ENCODE data around the gene NFKBIB. TPM values are rescaled to one million over a fixed set of nuclear protein-coding genes. Genes with fewer than 3 reads are reported as not detected.
"Not testable (repeated sequence)": the region's sequence is repeated elsewhere in the genome, so short reads cannot be mapped to it uniquely, and the experiment has no call there.

The NFKBIB gene
- total RNA-seq, 1 donor from 2014 or later = 26.1 TPM

- no peak for DNase-seq (ENCODE audit: low read depth)
Measured at GRCh38 chr19:38924388-38924787, 24.6 kb downstream of the NFKBIB start.

- DNase-seq (ENCODE audit: low read depth) = no peak
Measured at GRCh38 chr19:38928391-38929001, 28.7 kb downstream of the NFKBIB start.

- DNase-seq (ENCODE audit: low read depth) = peak; percentile 94
Measured at GRCh38 chr19:38929929-38930775, 30.4 kb downstream of the NFKBIB start, which contains the start of gene SARS2. TSS of gene SARS2 (minus strand) at chr19:38930763. CDS start at chr19:38930736, 27 bp downstream.

GRCh38 chr19:38930776-38931520 is 31.2 kb downstream of the NFKBIB start, which contains the start of gene MRPS12:
TSS of gene MRPS12 (plus strand) at chr19:38930944. CDS start at chr19:38931295, 351 bp downstream.
- DNase-seq (ENCODE audit: low read depth) = peak; percentile 99

- DNase-seq (ENCODE audit: low read depth) = no peak
Measured at GRCh38 chr19:38931521-38931793, 31.7 kb downstream of the NFKBIB start.

GRCh38 chr19:38932425-38933179 is 32.8 kb downstream of the NFKBIB start:
- peak; percentile 56 for DNase-seq (ENCODE audit: low read depth)

GRCh38 chr19:38933544-38933943 is 33.8 kb downstream of the NFKBIB start:
- DNase-seq (ENCODE audit: low read depth) = no peak

GRCh38 chr19:38939957-38940356 is 40.2 kb downstream of the NFKBIB start:
- no peak for DNase-seq (ENCODE audit: low read depth)

- DNase-seq (ENCODE audit: low read depth) = not testable (repeated sequence)
Measured at GRCh38 chr19:38941466-38941865, 41.7 kb downstream of the NFKBIB start.

GRCh38 chr19:38941979-38942378 is 42.2 kb downstream of the NFKBIB start:
- no peak for DNase-seq (ENCODE audit: low read depth)

GRCh38 chr19:38942471-38943181 is 42.9 kb downstream of the NFKBIB start:
- no peak for DNase-seq (ENCODE audit: low read depth)

GRCh38 chr19:38944981-38945506 is 45.3 kb downstream of the NFKBIB start:
- no peak for DNase-seq (ENCODE audit: low read depth)

GRCh38 chr19:38945562-38946228 is 45.9 kb downstream of the NFKBIB start:
- no peak for DNase-seq (ENCODE audit: low read depth)

GRCh38 chr19:38946229-38947010 is 46.7 kb downstream of the NFKBIB start:
- no peak for DNase-seq (ENCODE audit: low read depth)

GRCh38 chr19:38949580-38950367 is 50.0 kb downstream of the NFKBIB start:
- no peak for DNase-seq (ENCODE audit: low read depth)

- DNase-seq (ENCODE audit: low read depth) = no peak
Measured at GRCh38 chr19:38951187-38951586, 51.4 kb downstream of the NFKBIB start.

- no peak for DNase-seq (ENCODE audit: low read depth)
Measured at GRCh38 chr19:38952395-38953165, 52.8 kb downstream of the NFKBIB start.

All from myocyte (in vitro differentiated cells).